ENCODE results near the gene MED23. TPM values are rescaled to one million over a fixed set of nuclear protein-coding genes. Genes with fewer than 3 reads are reported as not detected.

The MED23 gene
- total RNA-seq, 2 experiments from 2014 or later = 25.5 to 26.0 TPM

- H3K27ac Mint-ChIP-seq = no peak overlapping the region
- no peak for DNase-seq
- no peak overlapping the region for H3K4me3 Mint-ChIP-seq
- CTCF ChIA-PET = interaction anchor here (4.9 kb wide), 1 partner anchor 9 kb away, joined by 55 read pairs; the partner anchor contains the start of gene MED23
- POLR2A ChIA-PET = no interaction called here
- no peaks in the 10 kb centered on the region for H3K9me3 Mint-ChIP-seq
- H3K36me3 Mint-ChIP-seq = no peaks in the 10 kb centered on the region
- H3K4me1 Mint-ChIP-seq (ENCODE audit: low read depth) = peaks cover 1% of the 10 kb centered on the region
- intact Hi-C loops (cut with micrococcal nuclease) = no loop called here
- H3K27me3 Mint-ChIP-seq = no peaks in the 10 kb centered on the region
Observed at GRCh38 chr6:131638013-131638412, 10.0 kb upstream of the MED23 start.

- ChIA-PET CTCF (interaction anchor here (4.9 kb wide), 1 partner anchor 8 kb away, joined by 55 read pairs; the partner anchor contains the start of gene MED23), POLR2A (no interaction called here)
- H3K4me1 Mint-ChIP-seq (ENCODE audit: low read depth) = peaks cover 1% of the 10 kb centered on the region
- no peak within 1 kb of the TSS for H3K27ac Mint-ChIP-seq
- intact Hi-C loops (cut with micrococcal nuclease) = no loop called here
- no peaks in the 10 kb centered on the region for H3K9me3 Mint-ChIP-seq
- no peaks in the 10 kb centered on the region for H3K36me3 Mint-ChIP-seq
- no peaks in the 10 kb centered on the region for H3K27me3 Mint-ChIP-seq
- no peak for DNase-seq
- H3K4me3 Mint-ChIP-seq = no peak within 1 kb of the TSS
Observed at GRCh38 chr6:131636880-131637792, 9.1 kb upstream of the MED23 start, which contains the start of gene ENPP3. Gene ENPP3, plus strand, starts transcription at chr6:131637302. Its CDS starts 83 bp downstream, at chr6:131637385.

- Mint-ChIP-seq H3K27ac (no peak overlapping the region), H3K4me1 (ENCODE audit: low read depth) (peaks cover 1% of the 10 kb centered on the region), H3K36me3 (no peaks in the 10 kb centered on the region), H3K27me3 (no peaks in the 10 kb centered on the region), H3K4me3 (no peak overlapping the region), H3K9me3 (no peaks in the 10 kb centered on the region)
- ChIA-PET CTCF (interaction anchor here (0.7 to 4.9 kb wide), 2 partner anchors 7 to 51 kb away, joined by 3 to 55 read pairs; partner anchors contain the start of gene MED23), POLR2A (no interaction called here)
- intact Hi-C loops (cut with micrococcal nuclease) = no loop called here
- no peak for DNase-seq
Observed at GRCh38 chr6:131635384-131636340, 7.6 kb upstream of the MED23 start.

GRCh38 chr6:131631625-131632289, 3.7 kb upstream of the MED23 start:
- CTCF ChIA-PET = no interaction called here
- H3K9me3 Mint-ChIP-seq = no peaks in the 10 kb centered on the region

GRCh38 chr6:131629651-131630050, 1.6 kb upstream of the MED23 start:
- ChIA-PET CTCF (interaction anchor here (1.1 to 4.6 kb wide), 7 partner anchors 9 to 745 kb away, joined by 4 to 55 read pairs (median 6); partner anchors contain the start of gene ENPP3), POLR2A (interaction anchor here (0.5 to 1.0 kb wide), 2 partner anchors 34 to 430 kb away, joined by 3 read pairs; no protein-coding TSS in a partner anchor)
- no peak overlapping the region for H3K4me3 Mint-ChIP-seq
- DNase-seq = peak; percentile 34
- peaks cover 37% of the 10 kb centered on the region for H3K4me1 Mint-ChIP-seq (ENCODE audit: low read depth)
- H3K27ac Mint-ChIP-seq = peak overlapping the region; percentile 18
- peaks cover 7% of the 10 kb centered on the region for H3K36me3 Mint-ChIP-seq
- no peaks in the 10 kb centered on the region for H3K27me3 Mint-ChIP-seq
- H3K9me3 Mint-ChIP-seq = no peaks in the 10 kb centered on the region
- intact Hi-C loops (cut with micrococcal nuclease) = loop anchor here (2.0 to 10.0 kb wide), 6 partner anchors 178 to 1183 kb away; partner anchors contain the start of genes ENPP1, EPB41L2 and RPS12

More at GRCh38 chr6:131631625-131632289, 3.7 kb upstream of the MED23 start:
- Mint-ChIP-seq H3K4me1 (ENCODE audit: low read depth) (peaks cover 26% of the 10 kb centered on the region), H3K36me3 (peaks cover 7% of the 10 kb centered on the region), H3K27ac (no peak overlapping the region), H3K27me3 (no peaks in the 10 kb centered on the region), H3K4me3 (no peak overlapping the region)
- intact Hi-C loops (cut with micrococcal nuclease) = no loop called here
- POLR2A ChIA-PET = no interaction called here
- no peak for DNase-seq

GRCh38 chr6:131628726-131629125, 684 bp upstream of the MED23 start:
- peak overlapping the region; percentile 46 for H3K27ac Mint-ChIP-seq
- intact Hi-C loops (cut with micrococcal nuclease) = loop anchor here (1.0 to 10.0 kb wide), 11 partner anchors 12 to 1184 kb away; partner anchors contain the start of genes ENPP1, EPB41L2 and RPS12
- peak overlapping the region; percentile 99 for H3K4me3 Mint-ChIP-seq
- H3K9me3 Mint-ChIP-seq = no peaks in the 10 kb centered on the region
- ChIA-PET CTCF (interaction anchor here (0.5 to 4.6 kb wide), 38 partner anchors 9 to 743 kb away, joined by 3 to 55 read pairs (median 6); partner anchors contain the start of gene ENPP3), POLR2A (interaction anchor here (1.0 to 1.4 kb wide), 2 partner anchors 11 to 429 kb away, joined by 3 to 6 read pairs; no protein-coding TSS in a partner anchor)
- H3K27me3 Mint-ChIP-seq = no peaks in the 10 kb centered on the region
- no peak for DNase-seq
- peaks cover 9% of the 10 kb centered on the region for H3K36me3 Mint-ChIP-seq
- peaks cover 37% of the 10 kb centered on the region for H3K4me1 Mint-ChIP-seq (ENCODE audit: low read depth)

- ChIA-PET CTCF (no interaction called here), POLR2A (no interaction called here)
- H3K36me3 Mint-ChIP-seq = peaks cover 41% of the 10 kb centered on the region
- H3K27me3 Mint-ChIP-seq = no peaks in the 10 kb centered on the region
- H3K4me3 Mint-ChIP-seq = no peak overlapping the region
- peaks cover 8% of the 10 kb centered on the region for H3K4me1 Mint-ChIP-seq (ENCODE audit: low read depth)
- H3K9me3 Mint-ChIP-seq = no peaks in the 10 kb centered on the region
- no peak overlapping the region for H3K27ac Mint-ChIP-seq
- DNase-seq = no peak
- intact Hi-C loops (cut with micrococcal nuclease) = no loop called here
Observed at GRCh38 chr6:131615275-131615674, 12.8 kb downstream of the MED23 start.

- Mint-ChIP-seq H3K4me3 (no peak overlapping the region), H3K4me1 (ENCODE audit: low read depth) (peaks cover 8% of the 10 kb centered on the region), H3K27me3 (no peaks in the 10 kb centered on the region), H3K9me3 (no peaks in the 10 kb centered on the region), H3K36me3 (peaks cover 45% of the 10 kb centered on the region), H3K27ac (peak overlapping the region; percentile 13)
- intact Hi-C loops (cut with micrococcal nuclease) = no loop called here
- POLR2A ChIA-PET = no interaction called here
- no peak for DNase-seq
- CTCF ChIA-PET = interaction anchor here (1.2 to 1.7 kb wide), 2 partner anchors 15 to 26 kb away, joined by 3 to 17 read pairs; partner anchors contain the start of gene MED23
Observed at GRCh38 chr6:131613296-131613925, 14.6 kb downstream of the MED23 start.

- intact Hi-C loops (cut with micrococcal nuclease) = no loop called here
- Mint-ChIP-seq H3K27me3 (no peaks in the 10 kb centered on the region), H3K36me3 (peaks cover 33% of the 10 kb centered on the region), H3K9me3 (no peaks in the 10 kb centered on the region), H3K4me3 (no peak overlapping the region), H3K27ac (peak overlapping the region; percentile 25), H3K4me1 (ENCODE audit: low read depth) (no peaks in the 10 kb centered on the region)
- DNase-seq = no peak
- CTCF ChIA-PET = no interaction called here
- POLR2A ChIA-PET = no interaction called here
Observed at GRCh38 chr6:131602781-131603312, 25.2 kb downstream of the MED23 start.

GRCh38 chr6:131600716-131601115, 27.3 kb downstream of the MED23 start:
- no peak overlapping the region for H3K27ac Mint-ChIP-seq
- intact Hi-C loops (cut with micrococcal nuclease) = no loop called here
- ChIA-PET POLR2A (no interaction called here), CTCF (interaction anchor here (0.8 to 1.4 kb wide), 3 partner anchors 9 to 401 kb away, joined by 3 to 5 read pairs (median 3); partner anchors contain the start of gene MED23)
- H3K36me3 Mint-ChIP-seq = peaks cover 38% of the 10 kb centered on the region
- no peak for DNase-seq
- H3K27me3 Mint-ChIP-seq = no peaks in the 10 kb centered on the region
- H3K4me3 Mint-ChIP-seq = no peak overlapping the region
- no peaks in the 10 kb centered on the region for H3K9me3 Mint-ChIP-seq
- H3K4me1 Mint-ChIP-seq (ENCODE audit: low read depth) = no peaks in the 10 kb centered on the region

Data from activated CD4-positive, alpha-beta memory T cell treated with anti-CD3 and anti-CD28 coated beads for 36 hours (primary cell).